Transverse colon (tissue), 3 donors: ENCODE data around the gene AFAP1L1.

Experiments
- CTCF ChIP-seq, 5 experiments: fragments of 200-600 bp in 3 of 5; fragments of 450-650 bp in 2 of 5; sonication (generic) in 3 of 5; IDR thresholded peaks; 1 replicate in 2 of 5; 2 replicates in 3 of 5; pipeline ENCODE4 v1.5.1; 2016 to 2017; ENCODE audit warnings: antibody characterized with exemption in 5 of 5, inconsistent platforms in 3 of 5, mild to moderate bottlenecking in 2 of 5, moderate library complexity in 1 of 5
- EP300 ChIP-seq: sonication (generic); formaldehyde crosslinking; IDR thresholded peaks from one replicate; pipeline ENCODE4 v1.6.1; 2017; ENCODE audit warnings: antibody characterized with exemption, low read depth

- TF ChIP-seq CTCF (IDR thresholded peaks at IDR 0.05) (no peak), EP300 (no peak)
Measured at GRCh38 chr5:149239917-149240316, 31.7 kb upstream of the AFAP1L1 start.
